ENCODE results near the gene ADARB2. TPM values are rescaled to one million over a fixed set of nuclear protein-coding genes. Genes with fewer than 3 reads are reported as not detected.

The ADARB2 gene
- polyA plus RNA-seq, 1 of the 3 experiments (the other 2 are of a cell fraction), result not detected

DNA sequence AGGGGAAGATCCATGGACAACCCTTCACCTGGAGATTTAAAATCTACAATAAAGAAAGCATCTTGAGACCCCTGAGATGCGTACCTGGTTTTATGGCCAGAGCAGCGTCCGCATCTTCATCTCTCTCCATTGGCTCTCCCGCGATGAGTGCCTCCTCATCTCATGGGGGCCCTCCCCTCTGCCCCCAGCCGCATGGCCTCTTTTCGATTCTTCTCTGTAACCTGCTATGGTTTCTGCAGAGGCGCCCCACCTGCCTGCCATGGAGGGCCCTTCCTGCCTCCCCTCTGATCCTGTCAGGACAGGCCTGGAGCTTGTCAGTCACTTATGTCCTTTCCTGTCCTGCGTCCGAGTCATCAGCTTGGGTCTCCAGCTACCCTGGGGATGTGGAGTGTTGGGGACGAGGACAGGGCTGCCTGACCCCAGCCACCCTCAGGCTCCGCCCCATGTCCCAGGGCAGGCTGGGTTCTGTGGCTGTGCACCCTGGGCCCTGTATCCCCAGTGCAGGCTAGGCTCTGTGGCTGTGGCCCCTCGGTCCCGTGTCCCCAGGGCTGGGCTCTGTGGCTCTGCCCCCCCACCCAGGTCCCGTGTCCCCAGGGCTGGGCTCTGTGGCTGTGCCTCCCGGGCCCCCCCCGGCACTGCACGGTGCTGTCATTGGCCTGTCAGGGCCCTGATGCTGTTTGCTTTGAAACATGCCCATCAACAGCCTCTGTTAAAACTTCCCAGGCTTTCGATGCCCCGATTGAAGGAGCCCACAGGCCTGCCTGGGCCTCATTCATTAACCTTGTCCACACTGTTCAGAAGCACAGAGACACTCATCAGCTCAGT is 581.3 kb downstream of the ADARB2 start:
- Histone ChIP-seq H3K27me3 (ENCODE audit: insufficient read depth) (no peaks in the 10 kb centered on the region), H3K79me2 (ENCODE audit: insufficient read depth) (no peaks in the 10 kb centered on the region), H3F3A (replicated peaks; ENCODE audit: insufficient read depth) (no peaks in the 10 kb centered on the region), H3K4me3 (ENCODE audit: low read depth in 2 of 2, low read length in 1 of 2) (no peak overlapping the region), H3K27ac (ENCODE audit: low read depth in 2 of 2, low read length in 1 of 2) (no peak overlapping the region), H3K4me2 (no peak overlapping the region), H3K9me2 (no peaks in the 10 kb centered on the region), H4K20me1 (ENCODE audit: insufficient read depth) (no peaks in the 10 kb centered on the region), H3K36me3 (replicated peaks in 1 of 2; ENCODE audit: control insufficient read depth in 1 of 2, insufficient read depth in 2 of 2, low read length in 1 of 2) (no peaks in the 10 kb centered on the region), H3K9ac (no peak overlapping the region), H3K4me1 (ENCODE audit: control insufficient read depth in 1 of 2, insufficient read depth in 2 of 2, low read depth in 1 of 2, low read length in 1 of 2) (peaks cover 0 to 7% of the 10 kb centered on the region in 2 experiments; a peak in 1 of 4 replicates), H2AFZ (ENCODE audit: low read depth) (no peak overlapping the region), H3K9me3 (no peaks in the 10 kb centered on the region)
- TF ChIP-seq REST (IDR thresholded peaks at IDR 0.05; ENCODE audit: low read depth, low read length) (no peak), GATA2 (CRISPR knock-in tag; IDR thresholded peaks at IDR 0.05) (no peak), POLR2AphosphoS5 (IDR thresholded peaks at IDR 0.05; ENCODE audit: low read depth, low read length) (no peak), CHD2 (IDR thresholded peaks at IDR 0.05; ENCODE audit: low read length, partially characterized antibody) (no peak), RXRA (IDR thresholded peaks at IDR 0.05; ENCODE audit: borderline replicate concordance, low read depth) (no peak), IRF3 (IDR thresholded peaks at IDR 0.05; ENCODE audit: low read depth, low read length) (no peak), EP300 (IDR thresholded peaks at IDR 0.05; ENCODE audit: borderline replicate concordance in 1 of 2, low read depth in 1 of 2, low read length in 1 of 2) (no peak), GABPA (IDR thresholded peaks at IDR 0.05; ENCODE audit: low read depth) (no peak), SIN3A (IDR thresholded peaks at IDR 0.05; ENCODE audit: borderline replicate concordance, low read depth, low read length) (no peak), FOXM1 (IDR thresholded peaks at IDR 0.05; ENCODE audit: low read depth) (no peak), NFIC (IDR thresholded peaks at IDR 0.05; ENCODE audit: borderline replicate concordance) (no peak)
- ChIA-PET POLR2A (no interaction called here), CTCF (no interaction called here)
- 64% methylated on average over 11 of the region's 20 CpGs for WGBS (ENCODE audit: low lambda C conversion rate)
- peak; percentile 49 for DNase-seq
